ENCODE data around the gene SPACA7. TPM values are rescaled to one million over a fixed set of nuclear protein-coding genes. Genes with fewer than 3 reads are reported as not detected.

Gene SPACA7
- total and polyA plus RNA-seq, 4 donors, result not detected

- Histone ChIP-seq H3K4me3 (ENCODE audit: low read depth in 1 of 3, low read length in 3 of 3) (no peak overlapping the region), H3K4me1 (ENCODE audit: control insufficient read depth in 4 of 4, insufficient read depth in 4 of 4, low read length in 3 of 4) (no peaks in the 10 kb centered on the region), H3K9ac (ENCODE audit: low read depth in 1 of 2, low read length in 2 of 2) (no peak overlapping the region), H3K9me3 (ENCODE audit: control insufficient read depth in 4 of 4, low read length in 3 of 4) (no peaks in the 10 kb centered on the region), H3K27me3 (ENCODE audit: control insufficient read depth in 4 of 4, insufficient read depth in 4 of 4, low read length in 3 of 4) (no peaks in the 10 kb centered on the region), H3K27ac (ENCODE audit: low read depth in 1 of 2, low read length in 2 of 2) (no peak overlapping the region), H3K36me3 (ENCODE audit: control insufficient read depth in 4 of 4, insufficient read depth in 3 of 4, low read depth in 1 of 4, low read length in 3 of 4) (peaks cover 0 to 4% (median 1%) of the 10 kb centered on the region in 4 donors)
- TF ChIP-seq ZBTB33 (IDR thresholded peaks at IDR 0.05), result no peak
- no peak for TF ChIP-seq YY1 (IDR thresholded peaks at IDR 0.05)
- TF ChIP-seq EGR1 (IDR thresholded peaks at IDR 0.05; ENCODE audit: low read depth in 2 of 2), result no peak
- no peak for TF ChIP-seq NR2F2 (IDR thresholded peaks at IDR 0.05)
- no peak for TF ChIP-seq SP1 (IDR thresholded peaks at IDR 0.05)
- TF ChIP-seq HNF4A (conservative IDR thresholded peaks at IDR 0.05), result no peak
- no peak for TF ChIP-seq GABPA (IDR thresholded peaks at IDR 0.05 in 1 of 2, conservative IDR thresholded peaks at IDR 0.05 in 1 of 2)
- no peak for TF ChIP-seq REST (IDR thresholded peaks at IDR 0.05)
- no peak for TF ChIP-seq FOXA2 (IDR thresholded peaks at IDR 0.05)
- TF ChIP-seq RXRA (IDR thresholded peaks at IDR 0.05), result no peak
- no peak for TF ChIP-seq RAD21 (IDR thresholded peaks at IDR 0.05)
- TF ChIP-seq FOXA1 (IDR thresholded peaks at IDR 0.05), result no peak
- no peak for TF ChIP-seq ATF3 (IDR thresholded peaks at IDR 0.05)
- TF ChIP-seq MAX (IDR thresholded peaks at IDR 0.05), result no peak
- no peak for TF ChIP-seq TAF1 (conservative IDR thresholded peaks at IDR 0.05)
- no peak for DNase-seq (ENCODE audit: low spot score)
- 95% methylated on average over 14 of the region's 14 CpGs for WGBS
These were observed 88.6 kb downstream of the SPACA7 start for GRCh38 chr13:112464720-112465119.

GRCh38 chr13:112465251-112466131 is 89.3 kb downstream of the SPACA7 start:
- Histone ChIP-seq H3K9ac (ENCODE audit: low read depth in 1 of 2, low read length in 2 of 2) (no peak overlapping the region), H3K27ac (ENCODE audit: low read depth in 1 of 2, low read length in 2 of 2) (no peak overlapping the region), H3K36me3 (ENCODE audit: control insufficient read depth in 4 of 4, insufficient read depth in 3 of 4, low read depth in 1 of 4, low read length in 3 of 4) (peaks cover 0 to 4% (median 1%) of the 10 kb centered on the region in 4 donors), H3K9me3 (ENCODE audit: control insufficient read depth in 4 of 4, low read length in 3 of 4) (no peaks in the 10 kb centered on the region), H3K4me3 (ENCODE audit: low read depth in 1 of 3, low read length in 3 of 3) (no peak overlapping the region), H3K4me1 (ENCODE audit: control insufficient read depth in 4 of 4, insufficient read depth in 4 of 4, low read length in 3 of 4) (no peaks in the 10 kb centered on the region), H3K27me3 (ENCODE audit: control insufficient read depth in 4 of 4, insufficient read depth in 4 of 4, low read length in 3 of 4) (no peaks in the 10 kb centered on the region)
- TF ChIP-seq RAD21 (IDR thresholded peaks at IDR 0.05) (no peak), RXRA (IDR thresholded peaks at IDR 0.05) (no peak), HNF4G (IDR thresholded peaks at IDR 0.05) (no peak), FOXA2 (IDR thresholded peaks at IDR 0.05) (no peak), JUND (IDR thresholded peaks at IDR 0.05) (no peak), NR2F2 (IDR thresholded peaks at IDR 0.05) (no peak), SP1 (IDR thresholded peaks at IDR 0.05) (no peak), REST (IDR thresholded peaks at IDR 0.05) (no peak)
- WGBS, result 91% methylated on average over 35 of the region's 35 CpGs
- DNase-seq (ENCODE audit: low spot score), result no peak
